Activated CD4-positive, alpha-beta T cell treated with anti-CD3 and anti-CD28 coated beads, Interleukin-2, amount 50 U/mL, for 48 hours (primary cell): Measurements from ENCODE around the gene CADM4.
"Not testable (repeated sequence)": the region's sequence is repeated elsewhere in the genome, so short reads cannot be mapped to it uniquely, and the experiment has no call there.

Experiments used
- DNase-seq, 2 experiments: peaks; one replicate each; pipeline ENCODE4 v3.0.0-alpha.2; 2020

The CADM4 gene

GRCh38 chr19:43605875-43606568 lies 33.6 kb downstream of the CADM4 start:
- no peak for DNase-seq

- not testable (repeated sequence) for DNase-seq
These were observed 39.3 kb downstream of the CADM4 start for GRCh38 chr19:43600326-43600725.

- DNase-seq: no peak
These were observed 39.9 kb downstream of the CADM4 start for GRCh38 chr19:43599635-43600295.

GRCh38 chr19:43598445-43599240 lies 41.0 kb downstream of the CADM4 start:
- DNase-seq: no peak

- no peak for DNase-seq
These were observed 41.8 kb downstream of the CADM4 start for GRCh38 chr19:43597876-43598275.

- DNase-seq: no peak
These were observed 42.7 kb downstream of the CADM4 start for GRCh38 chr19:43596842-43597461.

GRCh38 chr19:43595999-43596841 lies 43.4 kb downstream of the CADM4 start, which contains the start of the genes IRGQ and ZNF576:
Gene IRGQ (minus strand): TSS chr19:43596134. CDS start chr19:43595338, 796 bp downstream.
Gene ZNF576 (plus strand): TSS chr19:43596595. CDS start chr19:43597109, 514 bp downstream.
- peak; percentile 100 for DNase-seq

- peak; percentile 22 to 32 for DNase-seq
These were observed 44.0 kb downstream of the CADM4 start for GRCh38 chr19:43595605-43595998.

- DNase-seq: peak; percentile 71 to 77
These were observed 44.7 kb downstream of the CADM4 start for GRCh38 chr19:43594710-43595604.

GRCh38 chr19:43594081-43594697 lies 45.5 kb downstream of the CADM4 start:
- no peak for DNase-seq

GRCh38 chr19:43592800-43593350 lies 46.8 kb downstream of the CADM4 start:
- DNase-seq: no peak

- DNase-seq: no peak
These were observed 47.5 kb downstream of the CADM4 start for GRCh38 chr19:43591904-43592772.

- DNase-seq: no peak
These were observed 50.0 kb downstream of the CADM4 start for GRCh38 chr19:43589678-43590077.

GRCh38 chr19:43589277-43589676 lies 50.4 kb downstream of the CADM4 start:
- DNase-seq: no peak

- DNase-seq: not testable (repeated sequence)
These were observed 52.6 kb downstream of the CADM4 start for GRCh38 chr19:43587029-43587428.

GRCh38 chr19:43586346-43586745 lies 53.3 kb downstream of the CADM4 start:
- no peak for DNase-seq

GRCh38 chr19:43584484-43584883 lies 55.2 kb downstream of the CADM4 start:
- no peak for DNase-seq

GRCh38 chr19:43582495-43582894 lies 57.2 kb downstream of the CADM4 start:
- DNase-seq: no peak

- no peak for DNase-seq
These were observed 58.2 kb downstream of the CADM4 start for GRCh38 chr19:43581467-43581866.
